Measurements from ENCODE around the gene AMD1.

DNA sequence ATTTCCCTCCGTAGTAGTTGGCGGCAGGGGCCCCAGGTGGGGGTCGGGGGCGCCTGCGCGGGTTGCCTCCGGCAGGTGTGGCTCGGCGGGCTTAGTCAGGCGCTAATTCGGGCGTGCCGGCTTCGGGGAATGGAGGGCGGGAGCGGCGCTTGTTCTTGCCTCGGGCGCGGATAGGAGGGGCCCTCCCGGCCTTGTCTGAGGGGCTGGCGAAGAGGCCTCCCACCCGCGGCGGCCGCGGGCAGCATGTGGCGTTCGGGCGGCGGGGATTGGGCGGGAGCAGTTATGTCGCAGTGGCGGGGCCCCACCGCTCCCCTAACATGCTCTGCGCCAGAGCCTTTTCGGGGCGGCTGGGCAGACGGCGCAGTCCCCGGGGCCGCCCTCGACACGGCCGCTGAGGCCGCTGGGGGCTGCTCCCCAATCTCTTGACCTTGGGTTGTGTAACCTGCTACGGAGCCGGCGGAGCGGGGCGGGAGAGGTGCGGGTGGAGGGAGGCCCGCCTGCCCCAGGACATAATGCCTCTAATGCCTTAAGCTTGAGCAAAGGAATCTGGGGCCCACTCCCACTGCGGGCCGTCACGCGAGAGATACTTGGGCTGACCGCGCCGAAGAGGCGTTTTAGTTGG, 1.1 kb downstream of the AMD1 start:
- TF ChIP-seq POLR2AphosphoS5 (IDR thresholded peaks at IDR 0.05; ENCODE audit: low read depth, low read length) (no peak; the same call in 1 of the 2 replicates), TAF1 (IDR thresholded peaks at IDR 0.05; ENCODE audit: borderline replicate concordance, insufficient read depth, low read length) (no peak), FOXP2 (optimal IDR thresholded peaks at IDR 0.05; ENCODE audit: borderline replicate concordance, extremely low read depth, extremely low read length, insufficient read depth) (no peak)
